H1 (cell line): ENCODE measurements around the gene TRAPPC8. TPM values are rescaled to one million over a fixed set of nuclear protein-coding genes. Genes with fewer than 3 reads are reported as not detected.

ENCODE experiments used
- CTCF ChIA-PET: fragments of 300-600 bp; sonication (Branson Sonifier 250); formaldehyde crosslinking; loops from one replicate; lab custom pipeline; 2021; ENCODE audit not compliant: partially characterized antibody; lab: Charles Lee
- POLR2A ChIA-PET: fragments of 300-600 bp; sonication (Branson Sonifier 250); formaldehyde crosslinking; loops from one replicate; lab custom pipeline; 2021; ENCODE audit warnings: inconsistent platforms; ENCODE audit not compliant: partially characterized antibody; lab: Charles Lee
- DNase-seq, 2 experiments: peaks; one replicate each; pipeline versions ENCODE4 v3.0.0 to v3.0.0-alpha.2; 2010 to 2022; ENCODE audit warnings: low spot score in 2 of 2, low read depth in 1 of 2, mixed read lengths in 1 of 2
- FAIRE-seq: peaks from 2 replicates; lab custom pipeline; 2011; peaks lifted over from hg19 to GRCh38; lab: Jason Lieb, UNC
- H2AFZ ChIP-seq: 2 replicates; pipeline ENCODE4 v1.8.1; 2012; ENCODE audit warnings: low read length, inconsistent platforms
- H2AK5ac ChIP-seq: 2 replicates; pipeline ENCODE4 v1.6.1; 2013; ENCODE audit warnings: low read depth, low read length
- H2BK120ac ChIP-seq: replicated peaks from 2 replicates; pipeline ENCODE3; 2013; ENCODE audit warnings: low read depth, low read length, inconsistent platforms
- H2BK12ac ChIP-seq: 2 replicates; pipeline ENCODE4 v1.6.1; 2013; ENCODE audit warnings: low read depth, low read length
- H2BK15ac ChIP-seq: 2 replicates; pipeline ENCODE4 v1.6.1; 2013; ENCODE audit warnings: low read length
- H2BK20ac ChIP-seq: 2 replicates; pipeline ENCODE4 v1.6.1; 2013; ENCODE audit warnings: low read length
- H2BK5ac ChIP-seq: 2 replicates; pipeline ENCODE4 v1.6.1; 2013; ENCODE audit warnings: low read depth, low read length
- H3K14ac ChIP-seq: 2 replicates; pipeline ENCODE4 v1.6.1; 2013; ENCODE audit warnings: inconsistent platforms; ENCODE audit not compliant: insufficient read length
- H3K18ac ChIP-seq: 2 replicates; pipeline ENCODE4 v1.6.1; 2013; ENCODE audit warnings: low read length; ENCODE audit errors: extremely low read depth
- H3K23ac ChIP-seq: 2 replicates; pipeline ENCODE4 v1.6.1; 2013; ENCODE audit warnings: inconsistent platforms; ENCODE audit not compliant: insufficient read length
- H3K23me2 ChIP-seq: 2 replicates; pipeline ENCODE4 v1.6.1; 2013; ENCODE audit warnings: low read depth, low read length
- H3K27ac ChIP-seq: 2 replicates; pipeline ENCODE4 v1.6.1; 2011; ENCODE audit warnings: low read depth, low read length, inconsistent platforms
- H3K27me3 ChIP-seq, 4 experiments: replicated peaks in 1 of 4; 1 replicate in 1 of 4; 2 replicates in 3 of 4; pipeline versions ENCODE4 v1.6.1 to v1.8.1; 2011 to 2013; ENCODE audit warnings: low read length in 3 of 4, mild to moderate bottlenecking in 3 of 4, inconsistent platforms in 2 of 4, mixed read lengths in 2 of 4, moderate library complexity in 1 of 4; ENCODE audit not compliant: control insufficient read depth in 3 of 4, insufficient read depth in 3 of 4; ENCODE audit errors: extremely low read depth in 1 of 4
- H3K36me3 ChIP-seq, 4 experiments: 2 replicates each; pipeline versions ENCODE4 v1.6.1 to v1.8.1; 2011 to 2013; ENCODE audit warnings: mild to moderate bottlenecking in 4 of 4, low read length in 3 of 4, moderate library complexity in 2 of 4, control low read depth in 1 of 4, inconsistent platforms in 1 of 4; ENCODE audit not compliant: insufficient read depth in 4 of 4, control insufficient read depth in 2 of 4
- H3K4ac ChIP-seq: replicated peaks from 2 replicates; pipeline ENCODE3; 2013; ENCODE audit warnings: low read length, low read depth, mixed read lengths, inconsistent platforms; ENCODE audit not compliant: insufficient read length
- H3K4me1 ChIP-seq, 4 experiments: replicated peaks in 1 of 4; 1 replicate in 1 of 4; 2 replicates in 3 of 4; pipeline versions ENCODE4 v1.6.1 to v1.8.1; 2011 to 2013; ENCODE audit warnings: low read length in 3 of 4, inconsistent platforms in 2 of 4, mixed read lengths in 1 of 4; ENCODE audit not compliant: insufficient read depth in 4 of 4, control insufficient read depth in 3 of 4
- H3K4me2 ChIP-seq, 2 experiments: 2 replicates each; pipeline versions ENCODE4 v1.6.1 to v1.8.1; 2011 to 2013; ENCODE audit warnings: low read depth in 2 of 2, low read length in 2 of 2, control low read depth in 1 of 2, inconsistent platforms in 1 of 2, mild to moderate bottlenecking in 1 of 2; ENCODE audit not compliant: insufficient read depth in 1 of 2
- H3K4me3 ChIP-seq, 4 experiments: fragments of 200-600, 300-600 bp in 1 of 4; sonication (generic), shearing (Covaris generic), sonication (Bioruptor Twin) in 1 of 4; 2 replicates each; pipeline versions ENCODE4 v1.5.1 to v1.8.1; 2011 to 2016; ENCODE audit warnings: low read length in 4 of 4, low read depth in 3 of 4, control low read depth in 2 of 4, inconsistent platforms in 2 of 4, mild to moderate bottlenecking in 2 of 4, mixed read lengths in 1 of 4, moderate library complexity in 1 of 4; ENCODE audit not compliant: insufficient read depth in 2 of 4; ENCODE audit errors: extremely low read depth in 1 of 4
- H3K56ac ChIP-seq: replicated peaks from 2 replicates; pipeline ENCODE3; 2013; ENCODE audit warnings: low read depth, mild to moderate bottlenecking, mixed read lengths, low read length, inconsistent platforms; ENCODE audit not compliant: insufficient read length
- H3K79me1 ChIP-seq: 2 replicates; pipeline ENCODE4 v1.6.1; 2013; ENCODE audit warnings: low read depth, low read length, control low read depth
- H3K79me2 ChIP-seq, 2 experiments: 2 replicates each; pipeline versions ENCODE4 v1.6.1 to v1.8.1; 2012 to 2013; ENCODE audit warnings: low read length in 2 of 2, mild to moderate bottlenecking in 2 of 2, inconsistent platforms in 1 of 2; ENCODE audit not compliant: insufficient read depth in 2 of 2, control insufficient read depth in 1 of 2
- H3K9ac ChIP-seq, 4 experiments: replicated peaks in 1 of 4; 1 replicate in 1 of 4; 2 replicates in 3 of 4; pipeline versions ENCODE4 v1.6.1 to v1.8.1; 2011 to 2013; ENCODE audit warnings: low read depth in 3 of 4, low read length in 3 of 4, control low read depth in 2 of 4, mild to moderate bottlenecking in 2 of 4, moderate library complexity in 2 of 4, inconsistent platforms in 1 of 4; ENCODE audit errors: extremely low read depth in 1 of 4
- H3K9me3 ChIP-seq, 2 experiments: 2 replicates each; pipeline versions ENCODE4 v1.6.1 to v1.8.1; 2012 to 2013; ENCODE audit warnings: mild to moderate bottlenecking in 2 of 2, moderate library complexity in 2 of 2, control low read depth in 1 of 2, inconsistent platforms in 1 of 2, low read depth in 1 of 2, low read length in 1 of 2, mixed read lengths in 1 of 2; ENCODE audit not compliant: insufficient read depth in 2 of 2
- H4K20me1 ChIP-seq, 2 experiments: replicated peaks in 1 of 2; 2 replicates each; pipeline versions ENCODE3 to v1.8.1; 2011 to 2013; ENCODE audit warnings: inconsistent platforms in 2 of 2, low read length in 2 of 2, mild to moderate bottlenecking in 1 of 2; ENCODE audit not compliant: insufficient read depth in 2 of 2, control insufficient read depth in 1 of 2
- H4K5ac ChIP-seq: 2 replicates; pipeline ENCODE4 v1.6.1; 2013; ENCODE audit warnings: low read length, low read depth, mixed read lengths, inconsistent platforms; ENCODE audit not compliant: insufficient read length
- H4K8ac ChIP-seq: 2 replicates; pipeline ENCODE4 v1.8.0; 2013; ENCODE audit warnings: mild to moderate bottlenecking, moderate library complexity, low read length, inconsistent platforms; ENCODE audit not compliant: insufficient read depth; ENCODE audit errors: extremely low read depth
- H4K91ac ChIP-seq: replicated peaks from 2 replicates; pipeline ENCODE3; 2013; ENCODE audit warnings: low read length, mixed read lengths, inconsistent platforms; ENCODE audit not compliant: insufficient read length
- E2F6 ChIP-seq: IDR thresholded peaks from 2 replicates; pipeline ENCODE4 v1.6.1; 2012; ENCODE audit warnings: inconsistent platforms
- GABPA ChIP-seq: IDR thresholded peaks from 2 replicates; pipeline ENCODE4 v1.6.1; 2011; ENCODE audit warnings: mild to moderate bottlenecking, low read length, moderate library complexity, borderline replicate concordance; ENCODE audit not compliant: insufficient read depth
- JUND ChIP-seq: IDR thresholded peaks from 2 replicates; pipeline ENCODE4 v1.6.1; 2011; ENCODE audit warnings: mild to moderate bottlenecking, improper control_type of control experiment, low read length
- KDM5A ChIP-seq: fragments of 200-600 bp; IDR thresholded peaks from 2 replicates; pipeline ENCODE4 v1.7.1; 2012; ENCODE audit warnings: mild to moderate bottlenecking, low read length, inconsistent platforms, mixed read lengths
- MAX ChIP-seq: IDR thresholded peaks from 2 replicates; pipeline ENCODE4 v1.6.1; 2012; ENCODE audit warnings: inconsistent platforms
- NANOG ChIP-seq: IDR thresholded peaks from 2 replicates; pipeline ENCODE4 v1.6.1; 2011; ENCODE audit warnings: low read length, low read depth, mild to moderate bottlenecking, inconsistent platforms; ENCODE audit not compliant: insufficient read depth, poor library complexity, severe bottlenecking
- NRF1 ChIP-seq: IDR thresholded peaks from 2 replicates; pipeline ENCODE4 v1.6.1; 2011; ENCODE audit warnings: mild to moderate bottlenecking, low read depth, low read length, improper control_type of control experiment
- POLR2AphosphoS5 ChIP-seq: IDR thresholded peaks from 2 replicates; pipeline ENCODE4 v1.6.1; 2011; ENCODE audit warnings: low read depth, low read length
- RFX5 ChIP-seq: IDR thresholded peaks from 2 replicates; pipeline ENCODE4 v1.6.1; 2011; ENCODE audit warnings: low read depth, low read length, improper control_type of control experiment, borderline replicate concordance
- TCF12 ChIP-seq: IDR thresholded peaks from 2 replicates; pipeline ENCODE4 v1.6.1; 2011; ENCODE audit warnings: low read depth, mild to moderate bottlenecking, low read length
- WGBS, 2 experiments: shearing (Covaris generic) in 1 of 2; methylation state at CpG; one replicate each; pipeline versions ENCODE4 v1.1.6 to v1.1.7; 2013 to 2015; ENCODE audit warnings: low lambda C conversion rate in 2 of 2, mixed read lengths in 2 of 2, inconsistent platforms in 1 of 2, low coverage in 1 of 2, missing lambda C conversion rate in 1 of 2; ENCODE audit not compliant: insufficient replicate concordance in 2 of 2, insufficient coverage in 1 of 2, insufficient read length in 1 of 2; ENCODE audit errors: extremely low coverage in 1 of 2, missing lambda C conversion rate in 1 of 2; 5-methylcytosine and 5-hydroxymethylcytosine counted together
- polyA plus RNA-seq, 7 experiments: library from polyadenylated mRNA; depleted of rRNA in 3 of 7; stranded (reverse) in 5 of 7; unstranded in 2 of 7; fragments of >200 nt in 5 of 7; fragments of 200-250 nt in 2 of 7; gene quantifications; 1 replicate in 5 of 7; 2 replicates in 1 of 7; 4 replicates in 1 of 7; pipeline versions ENCODE4 v1.2.1 to v1.2.3, GENCODE V29; 2011 to 2013; ENCODE audit warnings: missing spikeins in 2 of 7, mixed read lengths in 2 of 7
- total RNA-seq: library from RNA; stranded (reverse); fragmentation: NEBNext Ultra II Directional; extraction: Animal tissue kit (Norgen Biotek cat#: 25700); gene quantifications from 2 replicates; pipeline ENCODE4 v1.2.1, GENCODE V29; 2021

The TRAPPC8 gene
- total and polyA plus RNA-seq, 2 of the 8 experiments (the other 6 are each of a cell fraction or from before 2014, with no cell fraction given) = 43.6 to 56.5 TPM

DNA sequence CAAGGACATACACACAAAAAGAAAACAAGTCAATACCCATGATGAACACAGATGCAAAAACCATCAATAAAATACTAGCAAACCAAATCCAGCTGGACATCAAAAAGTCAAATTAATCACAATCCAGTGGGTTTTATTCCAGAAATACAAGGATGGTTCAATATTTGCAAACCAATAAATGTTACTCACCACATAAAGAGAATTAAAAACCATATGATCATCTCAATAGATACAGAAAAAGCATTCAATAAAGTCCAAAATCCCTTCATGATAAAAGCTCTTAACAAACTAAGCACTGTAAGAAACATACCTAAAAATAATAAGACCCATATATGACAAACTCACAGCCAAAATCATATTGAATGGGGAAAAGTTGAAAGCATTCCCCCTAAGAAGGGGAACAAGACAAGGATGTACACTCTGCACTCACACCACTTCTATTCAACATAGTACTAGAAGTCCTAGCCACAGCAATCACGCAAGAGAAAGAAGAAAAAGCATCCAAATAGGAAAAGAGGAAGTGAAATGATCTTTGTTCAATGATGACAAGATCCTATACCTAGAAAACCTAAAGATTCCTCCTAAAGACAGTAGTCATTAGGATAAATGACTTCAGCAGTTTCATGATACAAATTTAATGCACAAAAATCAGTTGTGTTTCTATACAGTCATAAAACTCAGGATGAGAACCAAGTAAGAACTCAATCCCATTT, 62.6 kb downstream of the TRAPPC8 start:
- Histone ChIP-seq H3K27ac (no peak overlapping the region), H3K27me3 (no peaks in the 10 kb centered on the region), H2BK12ac (no peak overlapping the region), H3K18ac (no peak overlapping the region), H2BK20ac (no peak overlapping the region), H4K20me1 (peaks cover 0 to 5% of the 10 kb centered on the region in 2 experiments), H3K4me2 (no peak overlapping the region), H4K91ac (no peak overlapping the region), H2AFZ (no peak overlapping the region), H3K79me1 (no peaks in the 10 kb centered on the region; the same call in 1 of the 2 replicates), H3K4me1 (no peaks in the 10 kb centered on the region), H3K4ac (no peak overlapping the region), H4K8ac (no peak overlapping the region), H3K79me2 (peaks cover 0 to 20% of the 10 kb centered on the region in 2 experiments; a peak in 2 of 4 replicates), H2BK15ac (no peak overlapping the region), H3K9me3 (no peaks in the 10 kb centered on the region), H3K23me2 (no peaks in the 10 kb centered on the region), H3K36me3 (peaks cover 2 to 14% (median 7%) of the 10 kb centered on the region in 4 experiments; a peak in 7 of 8 replicates), H2AK5ac (no peak overlapping the region), H3K56ac (no peak overlapping the region), H2BK120ac (no peak overlapping the region), H2BK5ac (no peak overlapping the region), H3K4me3 (no peak overlapping the region), H3K14ac (no peak overlapping the region), H3K23ac (no peak overlapping the region), H3K9ac (no peak overlapping the region), H4K5ac (no peak overlapping the region)
- WGBS, 2 experiments = 100% methylated on average over 1 of the region's 1 CpG; no CpG with 5 or more reads in 1 of the 2 experiments
- ChIA-PET POLR2A (no interaction called here), CTCF (interaction anchor here (0.7 kb wide), 2 partner anchors 215 to 593 kb away, joined by 3 read pairs; no protein-coding TSS in a partner anchor)
- DNase-seq (no peak), FAIRE-seq (no peak)
- TF ChIP-seq GABPA (no peak), KDM5A (no peak), MAX (no peak), TCF12 (no peak), NRF1 (no peak), RFX5 (no peak), POLR2AphosphoS5 (no peak), NANOG (no peak), E2F6 (no peak), JUND (no peak)
